ENCODE results near the gene OR2T27.
"Not testable (repeated sequence)": the region's sequence is repeated elsewhere in the genome, so short reads cannot be mapped to it uniquely, and the experiment has no call there.

OR2T27 gene

DNA sequence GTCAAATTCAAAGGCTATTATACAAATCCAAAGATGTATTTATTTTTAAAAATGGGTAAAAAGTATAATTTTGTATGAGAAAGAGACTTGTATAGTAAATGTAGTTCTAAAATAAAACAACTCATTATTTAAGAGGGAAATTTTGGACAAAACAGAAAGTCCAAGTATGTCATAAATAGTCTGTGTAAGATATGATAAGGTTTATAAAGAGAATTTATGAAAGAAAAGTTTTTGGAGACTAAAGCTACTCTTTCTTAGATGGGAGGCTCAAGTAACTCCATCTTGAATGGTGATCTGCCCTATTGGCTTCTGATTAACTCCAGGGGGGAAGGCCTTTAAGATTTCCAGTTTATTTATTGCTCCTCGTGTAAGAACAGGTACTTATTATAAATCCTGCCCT is 14.7 kb upstream of the OR2T27 start:
- no peaks in the 10 kb centered on the region for H3K79me2 ChIP-seq (ENCODE audit: insufficient read depth, low read length)
- no peaks in the 10 kb centered on the region for H3K27me3 ChIP-seq (ENCODE audit: insufficient read depth, low read length)
- H3K4me1 ChIP-seq (ENCODE audit: insufficient read depth, low read length, severe bottlenecking), result no peaks in the 10 kb centered on the region
- TF ChIP-seq, protein P1, sequence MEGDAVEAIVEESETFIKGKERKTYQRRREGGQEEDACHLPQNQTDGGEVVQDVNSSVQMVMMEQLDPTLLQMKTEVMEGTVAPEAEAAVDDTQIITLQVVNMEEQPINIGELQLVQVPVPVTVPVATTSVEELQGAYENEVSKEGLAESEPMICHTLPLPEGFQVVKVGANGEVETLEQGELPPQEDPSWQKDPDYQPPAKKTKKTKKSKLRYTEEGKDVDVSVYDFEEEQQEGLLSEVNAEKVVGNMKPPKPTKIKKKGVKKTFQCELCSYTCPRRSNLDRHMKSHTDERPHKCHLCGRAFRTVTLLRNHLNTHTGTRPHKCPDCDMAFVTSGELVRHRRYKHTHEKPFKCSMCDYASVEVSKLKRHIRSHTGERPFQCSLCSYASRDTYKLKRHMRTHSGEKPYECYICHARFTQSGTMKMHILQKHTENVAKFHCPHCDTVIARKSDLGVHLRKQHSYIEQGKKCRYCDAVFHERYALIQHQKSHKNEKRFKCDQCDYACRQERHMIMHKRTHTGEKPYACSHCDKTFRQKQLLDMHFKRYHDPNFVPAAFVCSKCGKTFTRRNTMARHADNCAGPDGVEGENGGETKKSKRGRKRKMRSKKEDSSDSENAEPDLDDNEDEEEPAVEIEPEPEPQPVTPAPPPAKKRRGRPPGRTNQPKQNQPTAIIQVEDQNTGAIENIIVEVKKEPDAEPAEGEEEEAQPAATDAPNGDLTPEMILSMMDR (IDR thresholded peaks at IDR 0.05; ENCODE audit: low read length), result no peak
- no peak for TF ChIP-seq EZH2 (IDR thresholded peaks at IDR 0.05; ENCODE audit: borderline replicate concordance, low read length)
- H3K4me3 ChIP-seq (ENCODE audit: low read depth, low read length, poor library complexity, severe bottlenecking), result no peak overlapping the region
- H4K20me1 ChIP-seq (ENCODE audit: insufficient read depth, low read length), result no peaks in the 10 kb centered on the region
- H3K27ac ChIP-seq (ENCODE audit: low read depth, low read length, poor library complexity, severe bottlenecking), result no peak overlapping the region
- H3K36me3 ChIP-seq (ENCODE audit: insufficient read depth, low read length), result no peaks in the 10 kb centered on the region
- no peaks in the 10 kb centered on the region for H3K9me3 ChIP-seq (ENCODE audit: low read length)
- H2AFZ ChIP-seq (ENCODE audit: low read length), result no peak overlapping the region
- no peak overlapping the region for H3K9ac ChIP-seq (ENCODE audit: low read length)
- no peaks in the 10 kb centered on the region for H3F3A ChIP-seq (ENCODE audit: insufficient read depth, low read length)
- no peak overlapping the region for H3K4me2 ChIP-seq (ENCODE audit: low read length)
- H3K9me2 ChIP-seq (ENCODE audit: low read depth, low read length), result no peaks in the 10 kb centered on the region

- H3K27me3 ChIP-seq (ENCODE audit: insufficient read depth, low read length); H3K4me2 ChIP-seq (ENCODE audit: low read length); H3F3A ChIP-seq (ENCODE audit: insufficient read depth, low read length): not testable (repeated sequence)
These were observed 8.4 kb upstream of the OR2T27 start for GRCh38 chr1:248663453-248664328.

GRCh38 chr1:248656797-248657196 is 1.5 kb upstream of the OR2T27 start:
- H3K4me2 ChIP-seq (ENCODE audit: low read length); H3K9me2 ChIP-seq (ENCODE audit: low read depth, low read length); H3K27ac ChIP-seq (ENCODE audit: low read depth, low read length, poor library complexity, severe bottlenecking); H2AFZ ChIP-seq (ENCODE audit: low read length); H3K9ac ChIP-seq (ENCODE audit: low read length); H3K4me3 ChIP-seq (ENCODE audit: low read depth, low read length, poor library complexity, severe bottlenecking); H3F3A ChIP-seq (ENCODE audit: insufficient read depth, low read length); H3K4me1 ChIP-seq (ENCODE audit: insufficient read depth, low read length, severe bottlenecking); H3K36me3 ChIP-seq (ENCODE audit: insufficient read depth, low read length); H3K9me3 ChIP-seq (ENCODE audit: low read length); H3K79me2 ChIP-seq (ENCODE audit: insufficient read depth, low read length); H3K27me3 ChIP-seq (ENCODE audit: insufficient read depth, low read length); H4K20me1 ChIP-seq (ENCODE audit: insufficient read depth, low read length): not testable (repeated sequence)

More at GRCh38 chr1:248663453-248664328, 8.4 kb upstream of the OR2T27 start:
- not testable (repeated sequence) for H3K9me2 ChIP-seq (ENCODE audit: low read depth, low read length); H4K20me1 ChIP-seq (ENCODE audit: insufficient read depth, low read length); H3K4me3 ChIP-seq (ENCODE audit: low read depth, low read length, poor library complexity, severe bottlenecking); H2AFZ ChIP-seq (ENCODE audit: low read length); H3K9ac ChIP-seq (ENCODE audit: low read length); H3K36me3 ChIP-seq (ENCODE audit: insufficient read depth, low read length); H3K4me1 ChIP-seq (ENCODE audit: insufficient read depth, low read length, severe bottlenecking); H3K79me2 ChIP-seq (ENCODE audit: insufficient read depth, low read length); H3K9me3 ChIP-seq (ENCODE audit: low read length); H3K27ac ChIP-seq (ENCODE audit: low read depth, low read length, poor library complexity, severe bottlenecking)

DNA sequence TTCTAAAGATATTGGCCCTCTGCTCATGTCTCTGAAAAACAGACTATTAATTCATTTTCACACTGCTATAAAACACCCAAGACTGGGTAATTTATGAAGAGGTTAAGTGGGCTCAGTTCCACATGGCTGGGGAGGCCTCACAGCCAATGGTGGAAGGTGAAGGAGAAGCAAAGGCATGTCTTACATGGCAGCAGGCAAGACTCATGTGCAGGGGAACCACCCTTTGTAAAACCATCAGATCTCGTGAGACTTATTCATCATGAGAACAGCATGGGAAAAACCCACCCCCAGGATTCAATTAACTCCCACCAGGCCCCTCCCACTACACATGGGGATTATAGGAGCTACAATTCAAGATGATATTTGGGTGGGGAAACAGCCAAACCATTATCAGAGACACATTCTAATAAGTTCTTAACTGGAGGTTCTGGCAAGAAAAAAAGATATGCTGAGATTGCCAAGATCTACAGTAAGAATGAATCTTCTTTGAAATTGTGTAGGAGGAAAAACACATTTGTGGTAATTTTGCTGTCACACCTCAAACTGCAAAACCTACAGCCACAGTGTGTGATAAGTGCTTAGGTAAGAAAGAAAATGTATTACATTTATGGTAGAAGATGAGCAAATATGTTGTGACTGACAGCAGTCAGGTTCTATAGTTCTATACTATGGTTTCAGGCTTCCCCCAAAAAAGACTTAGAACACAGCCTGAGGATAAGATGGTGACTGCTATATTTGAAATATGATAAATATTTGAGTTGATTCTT is 6.4 kb downstream of the OR2T27 start:
- H4K20me1 ChIP-seq (ENCODE audit: insufficient read depth, low read length); H3K4me3 ChIP-seq (ENCODE audit: low read depth, low read length, poor library complexity, severe bottlenecking); H3K4me2 ChIP-seq (ENCODE audit: low read length); H3K79me2 ChIP-seq (ENCODE audit: insufficient read depth, low read length); H3K9ac ChIP-seq (ENCODE audit: low read length); H3K27me3 ChIP-seq (ENCODE audit: insufficient read depth, low read length); H3F3A ChIP-seq (ENCODE audit: insufficient read depth, low read length); H3K36me3 ChIP-seq (ENCODE audit: insufficient read depth, low read length); H3K9me3 ChIP-seq (ENCODE audit: low read length); H3K4me1 ChIP-seq (ENCODE audit: insufficient read depth, low read length, severe bottlenecking); H2AFZ ChIP-seq (ENCODE audit: low read length); H3K9me2 ChIP-seq (ENCODE audit: low read depth, low read length); H3K27ac ChIP-seq (ENCODE audit: low read depth, low read length, poor library complexity, severe bottlenecking): not testable (repeated sequence)

GRCh38 chr1:248645178-248645577 is 10.2 kb downstream of the OR2T27 start, which contains the start of gene OR2T35:
Gene OR2T35 (minus strand): TSS chr1:248645278. CDS start chr1:248639258, 6,020 bp downstream.
- H3K9me3 ChIP-seq (ENCODE audit: low read length); H3K27me3 ChIP-seq (ENCODE audit: insufficient read depth, low read length); H3K4me3 ChIP-seq (ENCODE audit: low read depth, low read length, poor library complexity, severe bottlenecking); H3K36me3 ChIP-seq (ENCODE audit: insufficient read depth, low read length); H3K9ac ChIP-seq (ENCODE audit: low read length); H2AFZ ChIP-seq (ENCODE audit: low read length); H3K9me2 ChIP-seq (ENCODE audit: low read depth, low read length); H3K27ac ChIP-seq (ENCODE audit: low read depth, low read length, poor library complexity, severe bottlenecking); H3K79me2 ChIP-seq (ENCODE audit: insufficient read depth, low read length); H3F3A ChIP-seq (ENCODE audit: insufficient read depth, low read length); H3K4me2 ChIP-seq (ENCODE audit: low read length); H4K20me1 ChIP-seq (ENCODE audit: insufficient read depth, low read length); H3K4me1 ChIP-seq (ENCODE audit: insufficient read depth, low read length, severe bottlenecking): not testable (repeated sequence)

- not testable (repeated sequence) for H4K20me1 ChIP-seq (ENCODE audit: insufficient read depth, low read length); H3K9ac ChIP-seq (ENCODE audit: low read length); H3K9me2 ChIP-seq (ENCODE audit: low read depth, low read length); H3F3A ChIP-seq (ENCODE audit: insufficient read depth, low read length); H3K9me3 ChIP-seq (ENCODE audit: low read length); H3K79me2 ChIP-seq (ENCODE audit: insufficient read depth, low read length); H3K36me3 ChIP-seq (ENCODE audit: insufficient read depth, low read length); H3K4me1 ChIP-seq (ENCODE audit: insufficient read depth, low read length, severe bottlenecking); H3K27me3 ChIP-seq (ENCODE audit: insufficient read depth, low read length); H3K4me3 ChIP-seq (ENCODE audit: low read depth, low read length, poor library complexity, severe bottlenecking); H3K4me2 ChIP-seq (ENCODE audit: low read length); H3K27ac ChIP-seq (ENCODE audit: low read depth, low read length, poor library complexity, severe bottlenecking); H2AFZ ChIP-seq (ENCODE audit: low read length)
These were observed 12.2 kb downstream of the OR2T27 start for GRCh38 chr1:248642971-248643651.
